Body of pancreas (tissue), 4 donors: ENCODE measurements around the gene LIN9.

Experiments used
- POLR2A ChIP-seq, 3 donors: fragments of 450-650 bp; IDR thresholded peaks; one replicate each; pipeline ENCODE4 v1.6.1; 2016; ENCODE audit warnings: antibody characterized with exemption in 3 of 3, mild to moderate bottlenecking in 2 of 3
- TF ChIP-seq, protein P1 (sequence below), 7 experiments: fragments of 450-650 bp in 4 of 7; fragments of 200-600 bp in 3 of 7; sonication (generic) in 3 of 7; IDR thresholded peaks; one replicate each; pipeline ENCODE4 v1.5.1; 2016 to 2019; ENCODE audit warnings: antibody characterized with exemption in 7 of 7

DNA sequence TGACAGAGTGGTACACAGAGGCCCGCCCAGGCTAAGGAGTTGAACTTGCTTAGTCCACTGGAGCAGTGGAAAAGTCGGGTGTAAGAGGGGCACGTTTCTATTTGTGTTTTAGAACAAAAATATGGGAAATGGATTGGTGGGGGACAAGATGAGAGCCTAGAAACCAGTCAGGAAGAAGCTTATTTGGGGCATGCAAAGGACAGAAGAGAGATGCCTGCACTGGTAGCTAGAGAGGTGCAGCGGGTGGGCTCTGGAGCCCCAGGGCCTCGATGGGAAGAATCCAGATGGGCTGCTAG lies 1.2 kb upstream of the LIN9 start:
- TF ChIP-seq POLR2A (IDR thresholded peaks at IDR 0.05): no peak
- TF ChIP-seq, protein P1, sequence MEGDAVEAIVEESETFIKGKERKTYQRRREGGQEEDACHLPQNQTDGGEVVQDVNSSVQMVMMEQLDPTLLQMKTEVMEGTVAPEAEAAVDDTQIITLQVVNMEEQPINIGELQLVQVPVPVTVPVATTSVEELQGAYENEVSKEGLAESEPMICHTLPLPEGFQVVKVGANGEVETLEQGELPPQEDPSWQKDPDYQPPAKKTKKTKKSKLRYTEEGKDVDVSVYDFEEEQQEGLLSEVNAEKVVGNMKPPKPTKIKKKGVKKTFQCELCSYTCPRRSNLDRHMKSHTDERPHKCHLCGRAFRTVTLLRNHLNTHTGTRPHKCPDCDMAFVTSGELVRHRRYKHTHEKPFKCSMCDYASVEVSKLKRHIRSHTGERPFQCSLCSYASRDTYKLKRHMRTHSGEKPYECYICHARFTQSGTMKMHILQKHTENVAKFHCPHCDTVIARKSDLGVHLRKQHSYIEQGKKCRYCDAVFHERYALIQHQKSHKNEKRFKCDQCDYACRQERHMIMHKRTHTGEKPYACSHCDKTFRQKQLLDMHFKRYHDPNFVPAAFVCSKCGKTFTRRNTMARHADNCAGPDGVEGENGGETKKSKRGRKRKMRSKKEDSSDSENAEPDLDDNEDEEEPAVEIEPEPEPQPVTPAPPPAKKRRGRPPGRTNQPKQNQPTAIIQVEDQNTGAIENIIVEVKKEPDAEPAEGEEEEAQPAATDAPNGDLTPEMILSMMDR (IDR thresholded peaks at IDR 0.05): no peak
